HEK293 (cell line): ENCODE data around the gene DYNLRB1.

Experiments
- BCL6B ChIP-seq: fragments of 450-650 bp; formaldehyde crosslinking; IDR thresholded peaks from 2 replicates; pipeline ENCODE4 v1.5.1; 2017; ENCODE audit warnings: missing biosample characterization, missing genetic modification characterization
- FEZF1 ChIP-seq: fragments of 450-650 bp; formaldehyde crosslinking; IDR thresholded peaks from 2 replicates; pipeline ENCODE4 v1.5.1; 2016; ENCODE audit warnings: missing biosample characterization, missing genetic modification characterization
- GLI2 ChIP-seq: fragments of 450-650 bp; formaldehyde crosslinking; IDR thresholded peaks from 2 replicates; pipeline ENCODE4; 2017; ENCODE audit warnings: missing biosample characterization, missing genetic modification characterization, low read depth, borderline replicate concordance
- GLI4 ChIP-seq: fragments of 450-650 bp; formaldehyde crosslinking; IDR thresholded peaks from 2 replicates; pipeline ENCODE4 v1.5.1; 2016; ENCODE audit warnings: missing biosample characterization, missing genetic modification characterization
- KLF10 ChIP-seq: fragments of 450-650 bp; IDR thresholded peaks from 2 replicates; pipeline ENCODE4 v1.5.1; 2018; ENCODE audit warnings: missing biosample characterization, mild to moderate bottlenecking, missing genetic modification characterization
- OVOL3 ChIP-seq: fragments of 450-650 bp; formaldehyde crosslinking; IDR thresholded peaks from 2 replicates; pipeline ENCODE4 v1.5.1; 2016; ENCODE audit warnings: missing biosample characterization, missing genetic modification characterization
- REPIN1 ChIP-seq: fragments of 450-650 bp; formaldehyde crosslinking; IDR thresholded peaks from 2 replicates; pipeline ENCODE4 v1.5.1; 2017; ENCODE audit warnings: missing biosample characterization, missing genetic modification characterization, low read depth
- WT1 ChIP-seq: fragments of 450-650 bp; formaldehyde crosslinking; IDR thresholded peaks from 2 replicates; pipeline ENCODE4 v1.5.1; 2016; ENCODE audit warnings: missing biosample characterization, missing genetic modification characterization
- ZBTB17 ChIP-seq: fragments of 450-650 bp; formaldehyde crosslinking; IDR thresholded peaks from 2 replicates; pipeline ENCODE4 v1.5.1; 2016; ENCODE audit warnings: missing biosample characterization, missing genetic modification characterization
- ZBTB48 ChIP-seq: fragments of 450-650 bp; formaldehyde crosslinking; IDR thresholded peaks from 2 replicates; pipeline ENCODE4 v1.5.1; 2016; ENCODE audit warnings: missing biosample characterization, missing genetic modification characterization
- ZFHX2 ChIP-seq: fragments of 450-650 bp; formaldehyde crosslinking; conservative IDR thresholded peaks from 2 replicates; pipeline ENCODE4 v1.5.1; 2016; ENCODE audit warnings: missing biosample characterization, missing genetic modification characterization
- ZNF10 ChIP-seq: fragments of 450-650 bp; formaldehyde crosslinking; IDR thresholded peaks from 2 replicates; pipeline ENCODE4 v1.5.1; 2017; ENCODE audit warnings: missing biosample characterization, missing genetic modification characterization
- ZNF146 ChIP-seq: fragments of 450-650 bp; formaldehyde crosslinking; IDR thresholded peaks from 2 replicates; pipeline ENCODE4 v1.5.1; 2016; ENCODE audit warnings: missing biosample characterization, missing genetic modification characterization
- ZNF148 ChIP-seq: fragments of 450-650 bp; formaldehyde crosslinking; IDR thresholded peaks from 2 replicates; pipeline ENCODE4 v1.5.0; 2017; ENCODE audit warnings: missing biosample characterization, missing genetic modification characterization, borderline replicate concordance
- ZNF155 ChIP-seq: fragments of 450-650 bp; formaldehyde crosslinking; IDR thresholded peaks from 2 replicates; pipeline ENCODE4 v1.5.1; 2016; ENCODE audit warnings: missing biosample characterization, missing genetic modification characterization
- ZNF174 ChIP-seq: fragments of 450-650 bp; formaldehyde crosslinking; IDR thresholded peaks from 2 replicates; pipeline ENCODE4 v1.5.0; 2017; ENCODE audit warnings: missing biosample characterization, mild to moderate bottlenecking, missing genetic modification characterization
- ZNF175 ChIP-seq: fragments of 450-650 bp; formaldehyde crosslinking; IDR thresholded peaks from 2 replicates; pipeline ENCODE4 v1.5.1; 2016; ENCODE audit warnings: missing biosample characterization, missing genetic modification characterization
- ZNF214 ChIP-seq: fragments of 450-650 bp; formaldehyde crosslinking; IDR thresholded peaks from 2 replicates; pipeline ENCODE4 v1.5.1; 2017; ENCODE audit warnings: missing biosample characterization, mild to moderate bottlenecking, missing genetic modification characterization, borderline replicate concordance
- ZNF23 ChIP-seq: fragments of 450-650 bp; formaldehyde crosslinking; IDR thresholded peaks from 2 replicates; pipeline ENCODE4 v1.5.1; 2016; ENCODE audit warnings: missing biosample characterization, missing genetic modification characterization, borderline replicate concordance
- ZNF239 ChIP-seq: fragments of 450-650 bp; formaldehyde crosslinking; IDR thresholded peaks from 2 replicates; pipeline ENCODE4 v1.5.1; 2016; ENCODE audit warnings: missing biosample characterization, missing genetic modification characterization
- ZNF341 ChIP-seq: fragments of 450-650 bp; formaldehyde crosslinking; IDR thresholded peaks from 2 replicates; pipeline ENCODE4; 2016; ENCODE audit warnings: low read depth, missing biosample characterization, missing genetic modification characterization
- ZNF366 ChIP-seq: fragments of 450-650 bp; formaldehyde crosslinking; conservative IDR thresholded peaks from 2 replicates; pipeline ENCODE4 v1.5.1; 2016; ENCODE audit warnings: missing biosample characterization, missing genetic modification characterization
- ZNF501 ChIP-seq: fragments of 450-650 bp; formaldehyde crosslinking; IDR thresholded peaks from 2 replicates; pipeline ENCODE4 v1.5.1; 2016; ENCODE audit warnings: missing biosample characterization, missing genetic modification characterization
- ZNF510 ChIP-seq: fragments of 450-650 bp; formaldehyde crosslinking; IDR thresholded peaks from 2 replicates; pipeline ENCODE4 v1.5.1; 2018; ENCODE audit warnings: mild to moderate bottlenecking, missing genetic modification characterization, missing biosample characterization; ENCODE audit not compliant: insufficient replicate concordance
- ZNF530 ChIP-seq: fragments of 450-650 bp; formaldehyde crosslinking; IDR thresholded peaks from 2 replicates; pipeline ENCODE4 v1.5.1; 2016; ENCODE audit warnings: low read depth, missing biosample characterization, missing genetic modification characterization
- ZNF624 ChIP-seq: fragments of 450-650 bp; formaldehyde crosslinking; IDR thresholded peaks from 2 replicates; pipeline ENCODE4 v1.5.1; 2017; ENCODE audit warnings: missing biosample characterization, missing genetic modification characterization
- ZNF629 ChIP-seq: fragments of 450-650 bp; formaldehyde crosslinking; IDR thresholded peaks from 2 replicates; pipeline ENCODE4 v1.5.1; 2017; ENCODE audit warnings: missing biosample characterization, missing genetic modification characterization
- TF ChIP-seq, protein P1 (sequence below): fragments of 450-650 bp; formaldehyde crosslinking; IDR thresholded peaks from 2 replicates; pipeline ENCODE4 v1.5.1; 2016; ENCODE audit warnings: missing biosample characterization, missing genetic modification characterization
- TF ChIP-seq, protein P2 (sequence below): fragments of 450-650 bp; formaldehyde crosslinking; IDR thresholded peaks from 2 replicates; pipeline ENCODE4 v1.5.1; 2016; ENCODE audit warnings: missing biosample characterization, missing genetic modification characterization, borderline replicate concordance

DYNLRB1 gene

GRCh38 chr20:34472246-34472925 lies 43.8 kb upstream of the DYNLRB1 start (continued):
- TF ChIP-seq ZNF530 (tag by site-specific recombination) (no peak), OVOL3 (no peak), ZNF174 (tag by site-specific recombination) (no peak), ZNF341 (tag by site-specific recombination) (no peak), REPIN1 (tag by site-specific recombination) (no peak), WT1 (tag by site-specific recombination) (no peak), ZNF10 (tag by site-specific recombination) (no peak), GLI4 (no peak), ZFHX2 (tag by site-specific recombination) (no peak), ZBTB48 (tag by site-specific recombination) (no peak), ZNF214 (tag by site-specific recombination) (no peak), ZNF510 (no peak), ZNF239 (tag by site-specific recombination) (no peak), ZNF23 (tag by site-specific recombination) (no peak), ZNF629 (tag by site-specific recombination) (peak; percentile 39; the same call in 1 of the 2 replicates), FEZF1 (peak; percentile 89), GLI2 (tag by site-specific recombination) (no peak), ZNF148 (tag by site-specific recombination) (no peak), KLF10 (tag by site-specific recombination) (no peak), ZNF501 (tag by site-specific recombination) (no peak), ZNF155 (tag by site-specific recombination) (no peak), ZNF624 (no peak), ZBTB17 (tag by site-specific recombination) (0 out of 2 replicates have a peak, but pooled peaks have one; percentile 19), ZNF175 (tag by site-specific recombination) (no peak), BCL6B (tag by site-specific recombination) (no peak), ZNF146 (tag by site-specific recombination) (no peak), ZNF366 (tag by site-specific recombination) (peak; percentile 45)
- TF ChIP-seq, protein P1, sequence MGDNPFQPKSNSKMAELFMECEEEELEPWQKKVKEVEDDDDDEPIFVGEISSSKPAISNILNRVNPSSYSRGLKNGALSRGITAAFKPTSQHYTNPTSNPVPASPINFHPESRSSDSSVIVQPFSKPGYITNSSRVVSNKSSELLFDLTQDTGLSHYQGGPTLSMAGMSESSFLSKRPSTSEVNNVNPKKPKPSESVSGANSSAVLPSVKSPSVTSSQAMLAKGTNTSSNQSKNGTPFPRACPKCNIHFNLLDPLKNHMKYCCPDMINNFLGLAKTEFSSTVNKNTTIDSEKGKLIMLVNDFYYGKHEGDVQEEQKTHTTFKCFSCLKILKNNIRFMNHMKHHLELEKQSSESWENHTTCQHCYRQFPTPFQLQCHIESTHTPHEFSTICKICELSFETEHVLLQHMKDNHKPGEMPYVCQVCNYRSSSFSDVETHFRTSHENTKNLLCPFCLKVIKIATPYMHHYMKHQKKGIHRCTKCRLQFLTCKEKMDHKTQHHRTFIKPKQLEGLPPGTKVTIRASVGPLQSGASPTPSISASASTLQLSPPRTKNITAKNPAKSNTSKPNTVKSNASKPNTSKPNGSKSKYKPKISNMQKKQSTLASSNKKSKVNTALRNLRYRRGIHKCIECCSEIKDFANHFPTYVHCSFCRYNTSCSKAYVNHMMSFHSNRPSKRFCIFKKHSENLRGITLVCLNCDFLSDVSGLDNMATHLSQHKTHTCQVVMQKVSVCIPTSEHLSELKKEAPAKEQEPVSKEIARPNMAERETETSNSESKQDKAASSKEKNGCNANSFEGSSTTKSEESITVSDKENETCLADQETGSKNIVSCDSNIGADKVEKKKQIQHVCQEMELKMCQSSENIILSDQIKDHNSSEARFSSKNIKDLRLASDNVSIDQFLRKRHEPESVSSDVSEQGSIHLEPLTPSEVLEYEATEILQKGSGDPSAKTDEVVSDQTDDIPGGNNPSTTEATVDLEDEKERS (tag by site-specific recombination), result no peak
- TF ChIP-seq, protein P2, sequence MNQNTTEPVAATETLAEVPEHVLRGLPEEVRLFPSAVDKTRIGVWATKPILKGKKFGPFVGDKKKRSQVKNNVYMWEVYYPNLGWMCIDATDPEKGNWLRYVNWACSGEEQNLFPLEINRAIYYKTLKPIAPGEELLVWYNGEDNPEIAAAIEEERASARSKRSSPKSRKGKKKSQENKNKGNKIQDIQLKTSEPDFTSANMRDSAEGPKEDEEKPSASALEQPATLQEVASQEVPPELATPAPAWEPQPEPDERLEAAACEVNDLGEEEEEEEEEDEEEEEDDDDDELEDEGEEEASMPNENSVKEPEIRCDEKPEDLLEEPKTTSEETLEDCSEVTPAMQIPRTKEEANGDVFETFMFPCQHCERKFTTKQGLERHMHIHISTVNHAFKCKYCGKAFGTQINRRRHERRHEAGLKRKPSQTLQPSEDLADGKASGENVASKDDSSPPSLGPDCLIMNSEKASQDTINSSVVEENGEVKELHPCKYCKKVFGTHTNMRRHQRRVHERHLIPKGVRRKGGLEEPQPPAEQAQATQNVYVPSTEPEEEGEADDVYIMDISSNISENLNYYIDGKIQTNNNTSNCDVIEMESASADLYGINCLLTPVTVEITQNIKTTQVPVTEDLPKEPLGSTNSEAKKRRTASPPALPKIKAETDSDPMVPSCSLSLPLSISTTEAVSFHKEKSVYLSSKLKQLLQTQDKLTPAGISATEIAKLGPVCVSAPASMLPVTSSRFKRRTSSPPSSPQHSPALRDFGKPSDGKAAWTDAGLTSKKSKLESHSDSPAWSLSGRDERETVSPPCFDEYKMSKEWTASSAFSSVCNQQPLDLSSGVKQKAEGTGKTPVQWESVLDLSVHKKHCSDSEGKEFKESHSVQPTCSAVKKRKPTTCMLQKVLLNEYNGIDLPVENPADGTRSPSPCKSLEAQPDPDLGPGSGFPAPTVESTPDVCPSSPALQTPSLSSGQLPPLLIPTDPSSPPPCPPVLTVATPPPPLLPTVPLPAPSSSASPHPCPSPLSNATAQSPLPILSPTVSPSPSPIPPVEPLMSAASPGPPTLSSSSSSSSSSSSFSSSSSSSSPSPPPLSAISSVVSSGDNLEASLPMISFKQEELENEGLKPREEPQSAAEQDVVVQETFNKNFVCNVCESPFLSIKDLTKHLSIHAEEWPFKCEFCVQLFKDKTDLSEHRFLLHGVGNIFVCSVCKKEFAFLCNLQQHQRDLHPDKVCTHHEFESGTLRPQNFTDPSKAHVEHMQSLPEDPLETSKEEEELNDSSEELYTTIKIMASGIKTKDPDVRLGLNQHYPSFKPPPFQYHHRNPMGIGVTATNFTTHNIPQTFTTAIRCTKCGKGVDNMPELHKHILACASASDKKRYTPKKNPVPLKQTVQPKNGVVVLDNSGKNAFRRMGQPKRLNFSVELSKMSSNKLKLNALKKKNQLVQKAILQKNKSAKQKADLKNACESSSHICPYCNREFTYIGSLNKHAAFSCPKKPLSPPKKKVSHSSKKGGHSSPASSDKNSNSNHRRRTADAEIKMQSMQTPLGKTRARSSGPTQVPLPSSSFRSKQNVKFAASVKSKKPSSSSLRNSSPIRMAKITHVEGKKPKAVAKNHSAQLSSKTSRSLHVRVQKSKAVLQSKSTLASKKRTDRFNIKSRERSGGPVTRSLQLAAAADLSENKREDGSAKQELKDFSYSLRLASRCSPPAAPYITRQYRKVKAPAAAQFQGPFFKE (tag by site-specific recombination), result no peak
